ENCODE data around the gene RGS1. TPM values are rescaled to one million over a fixed set of nuclear protein-coding genes. Genes with fewer than 3 reads are reported as not detected.

RGS1 gene
- total RNA-seq, 2 experiments from 2014 or later = 67.3 to 69.2 TPM

GRCh38 chr1:192539297-192540092 lies 36.1 kb upstream of the RGS1 start:
- Mint-ChIP-seq H3K36me3 (ENCODE audit: low read depth) (peaks cover 13% of the 10 kb centered on the region), H3K4me3 (peak overlapping the region; percentile 17), H3K9me3 (peaks cover 7% of the 10 kb centered on the region), H3K27me3 (no peaks in the 10 kb centered on the region), H3K4me1 (peaks cover 73% of the 10 kb centered on the region), H3K27ac (peak overlapping the region; percentile 83)
- POLR2A ChIA-PET = interaction anchor here (1.0 to 2.1 kb wide), 11 partner anchors 9 to 520 kb away, joined by 3 to 17 read pairs (median 5); partner anchors contain the start of genes RO60 and UCHL5
- DNase-seq = no peak
- CTCF ChIA-PET = interaction anchor here (0.7 to 1.8 kb wide), 11 partner anchors 11 to 583 kb away, joined by 3 to 8 read pairs (median 3); no protein-coding TSS in a partner anchor

GRCh38 chr1:192543445-192543844 lies 32.1 kb upstream of the RGS1 start:
- Mint-ChIP-seq H3K27ac (peak overlapping the region; percentile 23), H3K27me3 (no peaks in the 10 kb centered on the region), H3K4me3 (no peak overlapping the region), H3K9me3 (no peaks in the 10 kb centered on the region), H3K36me3 (ENCODE audit: low read depth) (peaks cover 2% of the 10 kb centered on the region), H3K4me1 (peaks cover 70% of the 10 kb centered on the region)
- ChIA-PET POLR2A (interaction anchor here (0.7 to 1.3 kb wide), 3 partner anchors 26 to 36 kb away, joined by 3 to 4 read pairs (median 4); no protein-coding TSS in a partner anchor), CTCF (interaction anchor here (1.1 to 2.2 kb wide), 3 partner anchors 26 to 37 kb away, joined by 3 to 9 read pairs (median 4); no protein-coding TSS in a partner anchor)
- no peak for DNase-seq

DNA sequence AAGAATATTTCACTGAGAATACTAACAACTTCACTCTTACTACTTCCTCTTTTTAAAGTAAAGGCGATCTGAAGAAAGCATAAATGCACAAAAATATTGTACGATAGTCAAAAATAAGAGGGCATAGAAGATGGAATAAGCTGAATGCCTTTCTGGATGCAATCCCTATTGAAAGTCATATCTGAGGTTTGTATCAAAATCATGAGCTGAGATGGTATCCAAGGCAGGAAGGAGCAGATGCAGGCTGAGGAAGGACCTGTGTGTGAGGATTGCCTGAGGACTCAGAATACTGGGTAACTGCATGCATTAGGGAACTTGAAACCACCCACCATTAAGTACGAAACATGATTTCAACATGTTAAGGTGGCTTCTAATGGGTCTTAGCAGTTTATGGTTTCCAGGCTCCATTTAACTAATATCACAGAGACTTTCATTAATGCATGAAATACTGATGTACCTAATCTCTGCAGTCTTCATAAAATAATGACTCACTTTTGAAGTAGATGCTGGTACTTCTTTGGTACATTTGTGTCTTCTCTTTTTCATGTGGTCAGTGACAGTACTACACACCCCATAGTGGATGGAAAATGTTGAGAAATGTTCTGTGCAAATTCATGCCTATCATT lies 29.6 kb upstream of the RGS1 start:
- ChIA-PET POLR2A (interaction anchor here (0.6 to 3.2 kb wide), 13 partner anchors 8 to 1605 kb away, joined by 3 to 14 read pairs (median 4); no protein-coding TSS in a partner anchor), CTCF (interaction anchor here (0.9 to 2.2 kb wide), 9 partner anchors 9 to 72 kb away, joined by 3 to 6 read pairs (median 4); no protein-coding TSS in a partner anchor)
- H3K9me3 Mint-ChIP-seq = no peaks in the 10 kb centered on the region
- peaks cover 2% of the 10 kb centered on the region for H3K36me3 Mint-ChIP-seq (ENCODE audit: low read depth)
- H3K27ac Mint-ChIP-seq = peak overlapping the region; percentile 24
- peaks cover 68% of the 10 kb centered on the region for H3K4me1 Mint-ChIP-seq
- no peak for DNase-seq
- no peak overlapping the region for H3K4me3 Mint-ChIP-seq
- H3K27me3 Mint-ChIP-seq = no peaks in the 10 kb centered on the region

- Mint-ChIP-seq H3K27ac (peak overlapping the region; percentile 73), H3K9me3 (no peaks in the 10 kb centered on the region), H3K36me3 (ENCODE audit: low read depth) (peaks cover 2% of the 10 kb centered on the region), H3K4me3 (peak overlapping the region; percentile 36), H3K27me3 (no peaks in the 10 kb centered on the region), H3K4me1 (peaks cover 67% of the 10 kb centered on the region)
- no peak for DNase-seq
- ChIA-PET POLR2A (interaction anchor here (0.6 to 3.2 kb wide), 10 partner anchors 12 to 1604 kb away, joined by 3 to 14 read pairs (median 4); no protein-coding TSS in a partner anchor), CTCF (interaction anchor here (0.8 to 2.2 kb wide), 8 partner anchors 9 to 39 kb away, joined by 3 to 6 read pairs (median 4); no protein-coding TSS in a partner anchor)
Observed at GRCh38 chr1:192546596-192547190, 28.9 kb upstream of the RGS1 start.

- H3K4me1 Mint-ChIP-seq = peaks cover 70% of the 10 kb centered on the region
- peaks cover 2% of the 10 kb centered on the region for H3K36me3 Mint-ChIP-seq (ENCODE audit: low read depth)
- H3K27me3 Mint-ChIP-seq = no peaks in the 10 kb centered on the region
- H3K27ac Mint-ChIP-seq = no peak overlapping the region
- ChIA-PET CTCF (interaction anchor here (0.8 to 1.3 kb wide), 2 partner anchors 10 to 24 kb away, joined by 3 to 4 read pairs; no protein-coding TSS in a partner anchor), POLR2A (interaction anchor here (1.2 to 1.6 kb wide), 3 partner anchors 27 to 31 kb away, joined by 3 to 6 read pairs (median 5); no protein-coding TSS in a partner anchor)
- no peak for DNase-seq
- no peak overlapping the region for H3K4me3 Mint-ChIP-seq
- H3K9me3 Mint-ChIP-seq = no peaks in the 10 kb centered on the region
Observed at GRCh38 chr1:192547501-192547900, 28.1 kb upstream of the RGS1 start.

DNA sequence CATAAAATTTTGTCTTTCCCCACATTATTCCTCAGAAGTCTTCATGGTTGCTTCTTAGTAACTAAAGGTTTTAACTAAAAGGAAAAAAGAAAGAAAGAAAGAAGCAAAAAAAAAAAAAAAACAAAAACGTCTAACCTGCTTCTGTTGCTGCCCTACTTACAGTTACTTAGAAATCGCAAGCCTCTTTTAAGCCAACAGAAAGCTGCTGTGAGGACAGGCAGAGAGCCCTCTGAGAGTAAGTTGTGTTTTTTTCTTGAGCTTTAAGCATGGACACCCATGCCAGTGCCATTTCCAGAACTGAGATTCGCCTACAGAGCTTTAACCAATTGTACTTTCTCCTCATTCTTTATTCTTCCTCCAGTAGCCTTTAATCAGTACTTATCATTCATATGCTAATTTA lies 25.6 kb upstream of the RGS1 start:
- ChIA-PET POLR2A (interaction anchor here (1.5 to 3.6 kb wide), 7 partner anchors 9 to 33 kb away, joined by 4 to 18 read pairs (median 10); no protein-coding TSS in a partner anchor), CTCF (interaction anchor here (0.7 to 2.4 kb wide), 6 partner anchors 10 to 687 kb away, joined by 3 to 8 read pairs (median 5); no protein-coding TSS in a partner anchor)
- Mint-ChIP-seq H3K9me3 (no peaks in the 10 kb centered on the region), H3K4me3 (peak overlapping the region; percentile 6), H3K27ac (peak overlapping the region; percentile 68), H3K27me3 (no peaks in the 10 kb centered on the region), H3K36me3 (ENCODE audit: low read depth) (peaks cover 2% of the 10 kb centered on the region), H3K4me1 (peaks cover 71% of the 10 kb centered on the region)
- DNase-seq = no peak

- ChIA-PET POLR2A (interaction anchor here (0.8 to 3.9 kb wide), 9 partner anchors 8 to 34 kb away, joined by 4 to 18 read pairs (median 10); no protein-coding TSS in a partner anchor), CTCF (interaction anchor here (0.7 to 2.4 kb wide), 6 partner anchors 12 to 74 kb away, joined by 3 to 8 read pairs (median 4); no protein-coding TSS in a partner anchor)
- DNase-seq = no peak
- H3K9me3 Mint-ChIP-seq = no peaks in the 10 kb centered on the region
- no peaks in the 10 kb centered on the region for H3K27me3 Mint-ChIP-seq
- peaks cover 63% of the 10 kb centered on the region for H3K4me1 Mint-ChIP-seq
- peak overlapping the region; percentile 6 for H3K4me3 Mint-ChIP-seq
- peak overlapping the region; percentile 85 for H3K27ac Mint-ChIP-seq
- peaks cover 2% of the 10 kb centered on the region for H3K36me3 Mint-ChIP-seq (ENCODE audit: low read depth)
Observed at GRCh38 chr1:192550922-192551534, 24.5 kb upstream of the RGS1 start.

DNA sequence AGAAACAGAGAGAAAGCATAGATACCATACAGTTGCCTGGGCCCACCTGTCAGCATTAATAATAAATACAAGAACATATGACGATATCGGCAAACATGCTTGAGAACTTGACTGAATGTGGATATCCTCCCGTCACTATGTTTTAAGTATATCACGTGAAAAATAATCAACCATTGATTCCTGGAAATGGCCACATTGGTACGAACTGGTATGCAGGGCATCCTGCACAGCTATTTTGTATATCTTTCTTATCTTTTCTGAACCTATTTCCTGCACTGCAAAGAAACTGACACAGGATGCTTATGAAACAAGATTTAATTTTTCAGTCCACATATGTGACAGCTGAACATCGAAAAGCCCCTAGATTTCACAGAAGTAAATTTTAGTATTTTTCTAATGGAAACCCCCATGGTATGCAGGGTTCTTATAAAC lies 22.8 kb upstream of the RGS1 start:
- Mint-ChIP-seq H3K27ac (peak overlapping the region; percentile 63), H3K4me1 (peaks cover 55% of the 10 kb centered on the region), H3K36me3 (ENCODE audit: low read depth) (peaks cover 3% of the 10 kb centered on the region), H3K27me3 (no peaks in the 10 kb centered on the region), H3K9me3 (no peaks in the 10 kb centered on the region), H3K4me3 (peak overlapping the region; percentile 33)
- ChIA-PET POLR2A (interaction anchor here (1.0 to 3.9 kb wide), 8 partner anchors 12 to 36 kb away, joined by 3 to 17 read pairs (median 6); no protein-coding TSS in a partner anchor), CTCF (interaction anchor here (0.7 to 0.9 kb wide), 2 partner anchors 14 to 56 kb away, joined by 3 to 4 read pairs; no protein-coding TSS in a partner anchor)
- no peak for DNase-seq

DNA sequence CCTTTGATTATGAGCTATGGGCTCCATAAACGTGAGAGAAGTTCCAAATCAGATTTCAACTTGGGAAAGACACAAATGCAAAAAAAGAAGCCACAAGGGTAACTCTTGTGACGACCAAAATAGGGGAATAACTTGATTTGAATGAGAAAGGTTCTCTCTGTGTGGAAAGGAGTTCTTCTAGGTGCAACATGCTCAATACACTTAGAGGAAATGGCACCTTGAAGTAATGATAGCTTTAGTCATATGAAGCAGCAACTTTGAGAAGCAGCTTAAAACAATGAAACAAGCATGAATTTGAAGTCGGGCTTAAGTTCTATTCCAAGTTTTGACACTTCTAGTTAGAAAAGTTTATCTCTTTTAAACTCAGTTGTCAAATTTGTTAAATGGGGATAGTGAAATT lies 21.8 kb upstream of the RGS1 start:
- peaks cover 3% of the 10 kb centered on the region for H3K36me3 Mint-ChIP-seq (ENCODE audit: low read depth)
- no peak overlapping the region for H3K27ac Mint-ChIP-seq
- CTCF ChIA-PET = interaction anchor here (0.8 to 1.0 kb wide), 2 partner anchors 76 to 80 kb away, joined by 3 read pairs; no protein-coding TSS in a partner anchor
- no peak for DNase-seq
- no peaks in the 10 kb centered on the region for H3K9me3 Mint-ChIP-seq
- H3K27me3 Mint-ChIP-seq = no peaks in the 10 kb centered on the region
- H3K4me1 Mint-ChIP-seq = peaks cover 60% of the 10 kb centered on the region
- POLR2A ChIA-PET = interaction anchor here (1.0 to 3.9 kb wide), 8 partner anchors 9 to 37 kb away, joined by 3 to 17 read pairs (median 6); no protein-coding TSS in a partner anchor
- no peak overlapping the region for H3K4me3 Mint-ChIP-seq

DNA sequence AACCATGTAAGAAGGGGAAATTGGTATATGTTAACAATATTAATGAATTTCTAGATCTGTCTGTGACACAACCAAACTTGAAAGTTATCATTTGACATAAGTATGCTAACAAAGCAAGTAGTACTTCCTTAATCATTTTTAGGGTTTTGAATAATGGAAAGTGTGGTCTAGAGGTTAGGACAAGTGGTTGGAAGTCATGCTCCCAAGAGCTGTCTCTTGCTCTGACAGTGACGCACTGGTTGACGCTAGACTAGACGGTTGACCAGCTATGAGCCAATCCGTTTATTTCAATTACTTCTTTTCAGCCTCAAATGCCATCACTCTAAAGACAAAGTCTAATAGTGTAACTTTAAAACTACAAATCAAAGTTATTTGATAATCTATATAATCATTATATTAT lies 20.7 kb upstream of the RGS1 start:
- no peaks in the 10 kb centered on the region for H3K9me3 Mint-ChIP-seq
- peaks cover 6% of the 10 kb centered on the region for H3K36me3 Mint-ChIP-seq (ENCODE audit: low read depth)
- peaks cover 62% of the 10 kb centered on the region for H3K4me1 Mint-ChIP-seq
- POLR2A ChIA-PET = interaction anchor here (0.6 to 1.2 kb wide), 3 partner anchors 23 to 504 kb away, joined by 3 to 4 read pairs (median 4); partner anchors contain the start of genes RO60 and UCHL5
- no peak for DNase-seq
- no peak overlapping the region for H3K4me3 Mint-ChIP-seq
- H3K27me3 Mint-ChIP-seq = no peaks in the 10 kb centered on the region
- CTCF ChIA-PET = interaction anchor here (1.0 kb wide), 2 partner anchors 9 to 77 kb away, joined by 3 to 6 read pairs; no protein-coding TSS in a partner anchor
- H3K27ac Mint-ChIP-seq = no peak overlapping the region

GRCh38 chr1:192555399-192555798 lies 20.2 kb upstream of the RGS1 start:
- CTCF ChIA-PET = interaction anchor here (1.0 kb wide), 1 partner anchor 10 kb away, joined by 6 read pairs; no protein-coding TSS in a partner anchor
- peaks cover 6% of the 10 kb centered on the region for H3K36me3 Mint-ChIP-seq (ENCODE audit: low read depth)
- H3K27ac Mint-ChIP-seq = no peak overlapping the region
- no peaks in the 10 kb centered on the region for H3K27me3 Mint-ChIP-seq
- POLR2A ChIA-PET = interaction anchor here (1.2 kb wide), 1 partner anchor 24 kb away, joined by 4 read pairs; no protein-coding TSS in a partner anchor
- peaks cover 63% of the 10 kb centered on the region for H3K4me1 Mint-ChIP-seq
- H3K9me3 Mint-ChIP-seq = no peaks in the 10 kb centered on the region
- no peak for DNase-seq
- H3K4me3 Mint-ChIP-seq = no peak overlapping the region

Data from activated CD4-positive, alpha-beta memory T cell treated with anti-CD3 and anti-CD28 coated beads, Interleukin-2, amount 10 ng/mL, durations not matched to agents 7 days and 5 days (primary cell).